Stimulated activated naive CD8-positive, alpha-beta T cell treated with anti-CD3 and anti-CD28 coated beads, Interleukin-15, Interleukin-2, amounts not matched to agents 100 ng/mL and 50 ng/mL, for 24 hours (primary cell): ENCODE results near the gene CHCHD6.
A peak's percentile ranks its signal among the peaks of the same experiment; 100 is the strongest.

Experiments used
- H3K27ac Mint-ChIP-seq: one replicate; pipeline ENCODE4 v1.8.0; 2021; ENCODE audit warnings: mild to moderate bottlenecking, mixed read lengths
- H3K27me3 Mint-ChIP-seq: one replicate; pipeline ENCODE4 v1.8.0; 2021; ENCODE audit warnings: mixed read lengths
- H3K36me3 Mint-ChIP-seq: one replicate; pipeline ENCODE4 v1.8.0; 2021; ENCODE audit warnings: low read depth, mixed read lengths
- H3K4me1 Mint-ChIP-seq: one replicate; pipeline ENCODE4 v1.8.0; 2021; ENCODE audit warnings: low read depth, mixed read lengths
- H3K4me3 Mint-ChIP-seq: one replicate; pipeline ENCODE4 v1.8.0; 2021; ENCODE audit warnings: mild to moderate bottlenecking, mixed read lengths
- H3K9me3 Mint-ChIP-seq: one replicate; pipeline ENCODE4 v1.8.0; 2021; ENCODE audit warnings: mixed read lengths

The CHCHD6 gene

DNA sequence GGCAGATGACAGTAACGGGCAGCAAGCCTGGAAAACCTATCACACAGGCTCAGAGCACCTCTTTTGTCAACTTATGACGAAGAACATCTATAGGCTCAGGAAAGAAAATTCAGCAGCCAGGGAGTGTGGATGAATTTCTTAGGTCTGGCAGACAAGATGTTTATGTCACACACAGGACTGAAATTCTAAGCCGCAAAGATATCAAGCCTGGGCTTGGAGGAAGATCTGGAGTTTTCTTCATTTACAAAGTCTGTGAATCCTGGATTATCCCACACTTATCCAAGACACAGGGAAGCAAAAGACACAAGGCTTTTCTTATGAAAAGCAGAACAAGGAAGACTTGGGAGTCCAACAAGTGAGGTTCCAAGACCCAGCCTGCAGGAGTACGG is 23.4 kb upstream of the CHCHD6 start:
- Mint-ChIP-seq H3K36me3 (no peaks in the 10 kb centered on the region), H3K27me3 (peaks cover 3% of the 10 kb centered on the region), H3K9me3 (no peaks in the 10 kb centered on the region), H3K4me3 (no peak overlapping the region), H3K27ac (no peak overlapping the region), H3K4me1 (peaks cover 3% of the 10 kb centered on the region)

DNA sequence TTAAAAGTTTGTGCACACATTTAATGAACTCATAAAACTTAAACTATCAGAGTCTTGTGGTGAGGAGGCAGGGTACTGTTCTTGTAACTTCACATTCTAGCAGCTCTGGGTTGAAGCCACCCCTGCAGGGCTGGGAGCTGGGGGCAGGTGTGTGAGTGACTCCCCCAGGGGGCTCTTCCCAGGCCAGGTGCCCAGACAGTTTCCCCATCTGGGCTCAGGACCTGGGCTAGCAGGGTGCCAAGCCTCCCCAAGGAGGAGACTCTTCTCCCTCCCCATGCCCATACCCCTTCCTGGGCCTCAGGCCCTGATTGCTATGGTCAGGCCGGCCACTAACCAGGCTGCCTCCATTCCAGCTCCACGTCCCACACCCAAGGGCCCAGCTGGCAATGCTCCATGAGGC is 22.0 kb upstream of the CHCHD6 start:
- H3K36me3 Mint-ChIP-seq: no peaks in the 10 kb centered on the region
- H3K4me3 Mint-ChIP-seq: no peak overlapping the region
- H3K4me1 Mint-ChIP-seq: peaks cover 3% of the 10 kb centered on the region
- H3K9me3 Mint-ChIP-seq: no peaks in the 10 kb centered on the region
- H3K27me3 Mint-ChIP-seq: peaks cover 3% of the 10 kb centered on the region
- no peak overlapping the region for H3K27ac Mint-ChIP-seq

DNA sequence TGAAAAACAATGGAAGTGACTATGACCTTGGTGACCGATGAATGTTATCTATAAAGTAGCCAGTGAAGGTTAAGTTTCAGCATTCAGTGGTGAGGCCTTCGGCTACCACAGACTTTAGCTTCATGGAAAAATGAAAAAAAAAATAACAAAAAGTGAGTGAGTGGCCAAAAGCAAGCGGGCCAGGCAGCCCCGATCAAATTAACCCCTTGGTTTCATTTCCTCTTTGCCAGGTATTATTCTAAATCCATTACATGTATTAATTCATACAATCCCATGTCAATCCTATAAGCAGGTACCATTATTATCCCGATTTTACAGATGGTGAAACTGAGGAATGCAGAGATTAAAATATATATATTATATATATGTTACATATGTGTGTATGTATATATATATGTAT is 21.0 kb upstream of the CHCHD6 start:
- H3K4me3 Mint-ChIP-seq: no peak overlapping the region
- peaks cover 3% of the 10 kb centered on the region for H3K27me3 Mint-ChIP-seq
- H3K27ac Mint-ChIP-seq: no peak overlapping the region
- no peaks in the 10 kb centered on the region for H3K36me3 Mint-ChIP-seq
- H3K9me3 Mint-ChIP-seq: no peaks in the 10 kb centered on the region
- H3K4me1 Mint-ChIP-seq: peaks cover 3% of the 10 kb centered on the region

DNA sequence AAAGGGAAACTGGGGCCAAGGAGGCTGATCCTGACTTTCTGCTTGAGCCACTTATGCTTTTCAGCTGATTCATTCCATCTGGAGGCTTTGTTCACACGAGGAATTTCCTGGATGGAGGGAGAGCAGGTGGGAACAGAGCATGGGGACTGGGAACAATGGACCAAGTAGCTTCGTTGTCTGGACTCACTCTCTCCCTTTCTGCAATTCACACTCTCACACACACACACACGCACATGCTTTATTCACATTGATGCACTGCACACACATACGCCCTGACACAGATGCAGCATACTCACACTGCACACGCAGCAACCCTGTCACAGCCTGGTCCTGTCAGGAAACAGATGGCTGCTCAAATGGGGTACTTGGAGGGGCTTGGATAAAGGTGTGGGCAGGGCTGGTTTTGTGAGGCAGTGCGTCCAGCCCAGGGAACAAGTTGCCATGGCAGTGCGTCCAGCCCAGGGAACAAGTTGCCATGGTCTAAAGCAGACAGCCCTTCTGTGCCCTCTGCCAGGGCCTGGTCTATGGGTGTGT is 19.8 kb upstream of the CHCHD6 start:
- Mint-ChIP-seq H3K9me3 (no peaks in the 10 kb centered on the region), H3K27me3 (peaks cover 4% of the 10 kb centered on the region), H3K4me1 (no peaks in the 10 kb centered on the region), H3K27ac (no peak overlapping the region), H3K4me3 (no peak overlapping the region), H3K36me3 (no peaks in the 10 kb centered on the region)

DNA sequence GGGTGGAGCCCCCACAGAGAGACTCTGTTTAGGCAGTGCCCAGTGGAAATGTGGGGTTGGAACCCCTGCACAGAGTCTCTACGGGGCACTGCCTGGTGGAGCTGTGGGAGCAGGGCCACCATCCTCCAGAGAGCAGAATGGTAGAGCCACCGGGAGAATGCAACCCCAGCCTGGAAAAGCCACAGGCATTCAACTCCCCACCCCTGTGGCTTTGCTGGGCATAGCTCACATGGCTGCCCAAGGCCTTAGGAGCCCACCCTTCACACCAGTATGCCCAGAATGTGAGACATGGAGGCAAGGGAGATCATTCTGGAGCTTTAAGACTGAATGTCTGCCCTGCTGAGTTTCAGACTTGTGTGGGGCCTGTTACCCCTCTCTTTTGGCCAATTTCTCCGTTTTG is 19.0 kb upstream of the CHCHD6 start:
- peaks cover 4% of the 10 kb centered on the region for H3K27me3 Mint-ChIP-seq

DNA sequence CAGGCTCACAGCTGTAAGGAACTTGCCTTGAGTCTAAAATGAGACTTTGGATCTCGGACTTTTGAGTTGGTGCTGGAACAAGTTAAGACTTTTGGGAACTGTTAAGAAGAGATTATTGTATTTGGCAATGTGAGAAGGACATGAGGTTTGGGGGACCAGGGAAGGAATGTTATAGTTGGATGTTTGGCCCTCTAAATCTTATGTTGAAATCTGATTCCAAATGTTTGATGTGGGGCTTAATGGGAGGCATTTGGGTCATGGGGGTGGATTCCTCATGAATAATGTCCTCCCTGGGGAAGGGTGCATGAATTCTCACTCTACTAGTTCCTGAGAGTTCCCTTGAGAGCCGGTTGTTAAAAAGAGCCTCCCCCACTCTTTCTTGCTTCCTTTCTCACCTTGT is 18.5 kb upstream of the CHCHD6 start:
- peaks cover 4% of the 10 kb centered on the region for H3K27me3 Mint-ChIP-seq
- H3K4me3 Mint-ChIP-seq: no peak overlapping the region

More for the DNA sequence above, 19.0 kb upstream of the CHCHD6 start:
- Mint-ChIP-seq H3K4me1 (no peaks in the 10 kb centered on the region), H3K9me3 (no peaks in the 10 kb centered on the region), H3K27ac (no peak overlapping the region), H3K36me3 (no peaks in the 10 kb centered on the region), H3K4me3 (no peak overlapping the region)

DNA sequence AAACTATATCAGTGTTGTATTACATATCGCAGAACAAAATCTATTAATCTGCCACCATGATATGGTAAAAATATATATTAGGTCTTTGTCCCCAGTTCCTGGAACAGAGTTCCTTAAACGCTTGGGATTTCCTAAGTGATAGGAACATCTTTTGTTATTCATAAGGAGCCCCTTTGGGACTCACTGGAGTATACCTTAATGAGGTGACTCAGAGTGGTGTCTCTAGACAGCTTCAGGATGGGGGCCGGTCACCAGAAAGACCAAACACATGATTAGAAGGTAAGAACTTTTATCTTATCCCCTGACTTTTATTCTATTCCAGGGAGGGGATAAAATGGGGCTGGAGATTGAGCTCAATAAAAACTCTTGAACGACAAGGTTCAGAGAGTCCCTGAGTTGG is 12.3 kb upstream of the CHCHD6 start:
- H3K27me3 Mint-ChIP-seq: peaks cover 47% of the 10 kb centered on the region
- no peaks in the 10 kb centered on the region for H3K36me3 Mint-ChIP-seq
- no peak overlapping the region for H3K4me3 Mint-ChIP-seq
- no peak overlapping the region for H3K27ac Mint-ChIP-seq
- no peaks in the 10 kb centered on the region for H3K9me3 Mint-ChIP-seq
- no peaks in the 10 kb centered on the region for H3K4me1 Mint-ChIP-seq

More for the DNA sequence above, 18.5 kb upstream of the CHCHD6 start:
- H3K9me3 Mint-ChIP-seq: no peaks in the 10 kb centered on the region
- H3K4me1 Mint-ChIP-seq: no peaks in the 10 kb centered on the region
- no peak overlapping the region for H3K27ac Mint-ChIP-seq
- no peaks in the 10 kb centered on the region for H3K36me3 Mint-ChIP-seq

DNA sequence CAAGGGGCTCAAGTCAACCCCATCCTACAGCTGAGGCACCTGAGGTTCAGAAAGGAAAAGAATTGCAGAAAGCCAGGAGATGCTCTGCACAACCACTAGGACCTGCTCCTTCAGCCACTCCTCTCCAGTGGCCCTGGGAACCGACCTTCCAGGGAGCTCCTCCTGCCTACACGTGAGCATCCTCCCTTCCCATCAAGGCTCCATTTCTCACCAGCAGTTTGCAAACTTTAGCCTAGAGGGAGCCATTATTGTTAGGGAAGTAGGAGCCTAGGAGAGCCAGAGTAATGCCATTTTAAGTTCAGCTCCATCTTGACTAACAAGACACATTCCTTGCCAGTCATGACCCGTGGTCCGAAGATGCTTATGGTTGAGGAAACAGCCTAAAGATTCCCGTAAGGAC is 11.2 kb upstream of the CHCHD6 start:
- H3K27me3 Mint-ChIP-seq: peaks cover 51% of the 10 kb centered on the region
- H3K27ac Mint-ChIP-seq: no peak overlapping the region

DNA sequence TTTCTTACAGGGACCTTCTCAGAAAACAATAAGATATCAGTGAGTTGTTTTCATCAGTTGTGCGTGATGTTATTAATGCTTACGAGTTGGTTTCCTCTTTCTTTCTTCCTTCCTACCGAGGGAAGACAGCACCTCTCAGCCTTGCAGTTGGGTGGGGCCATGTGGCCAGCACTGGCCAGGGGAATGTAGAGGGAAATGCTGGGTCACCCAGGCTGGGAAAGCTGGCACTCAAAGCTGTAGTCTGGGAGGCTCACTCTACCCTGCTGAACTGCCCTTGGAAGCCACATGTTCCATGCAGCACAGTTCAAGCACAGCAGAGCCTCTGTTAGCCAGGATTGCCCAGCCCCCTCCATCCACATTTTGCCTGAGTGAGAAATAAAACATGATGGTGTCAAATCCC is 10.1 kb upstream of the CHCHD6 start:
- H3K27me3 Mint-ChIP-seq: peaks cover 47% of the 10 kb centered on the region
- no peaks in the 10 kb centered on the region for H3K36me3 Mint-ChIP-seq
- no peaks in the 10 kb centered on the region for H3K4me1 Mint-ChIP-seq
- H3K9me3 Mint-ChIP-seq: no peaks in the 10 kb centered on the region
- no peak overlapping the region for H3K27ac Mint-ChIP-seq
- H3K4me3 Mint-ChIP-seq: no peak overlapping the region

More for the DNA sequence above, 11.2 kb upstream of the CHCHD6 start:
- Mint-ChIP-seq H3K4me1 (no peaks in the 10 kb centered on the region), H3K4me3 (no peak overlapping the region), H3K9me3 (no peaks in the 10 kb centered on the region), H3K36me3 (no peaks in the 10 kb centered on the region)

DNA sequence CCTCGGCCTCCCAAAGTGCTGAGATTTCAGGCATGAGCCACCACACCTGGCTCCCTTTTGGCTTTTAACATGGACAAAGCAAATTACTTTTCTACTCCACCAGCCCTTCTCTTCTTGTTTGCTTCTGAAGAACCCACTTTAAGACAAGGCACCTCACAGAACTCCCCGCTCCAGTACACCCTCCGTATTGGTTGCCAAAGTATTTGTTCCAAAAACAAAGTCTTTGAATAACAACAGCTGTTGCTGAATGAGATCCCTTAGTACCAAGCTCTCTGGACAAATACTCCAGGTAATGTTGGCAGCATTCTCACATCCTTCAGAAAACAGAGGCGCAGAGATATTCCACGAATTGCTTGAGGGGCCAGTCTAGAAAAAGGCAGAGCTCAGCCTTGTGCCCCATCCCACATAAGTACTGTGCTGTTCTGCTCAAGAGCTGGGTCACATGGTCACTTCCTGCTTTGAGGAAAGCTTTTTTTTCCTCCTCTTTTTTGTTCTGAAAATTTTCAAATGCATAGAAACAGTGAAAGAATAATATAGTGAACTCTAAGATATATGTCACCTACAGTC is 7.3 kb upstream of the CHCHD6 start:
- H3K27ac Mint-ChIP-seq: no peak overlapping the region

DNA sequence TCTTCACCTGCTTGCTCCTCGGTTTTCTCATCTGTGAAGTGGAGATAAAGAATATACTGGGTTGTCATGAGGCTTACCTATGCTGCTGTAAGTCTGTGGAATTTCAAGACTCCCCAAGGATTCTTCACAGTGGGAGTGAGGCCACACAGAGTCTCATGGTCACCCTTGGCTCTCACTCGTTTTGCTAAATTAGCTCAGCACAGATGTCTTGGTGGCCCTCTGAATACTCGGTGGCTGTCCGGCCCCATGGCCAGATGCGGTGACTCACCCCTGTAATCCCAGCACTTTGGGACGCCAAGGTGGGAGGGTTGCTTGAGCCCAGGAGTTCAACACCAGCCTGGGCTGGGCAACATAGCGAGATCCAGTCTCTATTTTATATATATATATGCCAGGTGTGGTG is 5.0 kb upstream of the CHCHD6 start:
- H3K36me3 Mint-ChIP-seq: no peaks in the 10 kb centered on the region
- H3K27me3 Mint-ChIP-seq: peaks cover 57% of the 10 kb centered on the region
- H3K4me3 Mint-ChIP-seq: no peak overlapping the region
- peaks cover 9% of the 10 kb centered on the region for H3K4me1 Mint-ChIP-seq
- no peaks in the 10 kb centered on the region for H3K9me3 Mint-ChIP-seq
- H3K27ac Mint-ChIP-seq: no peak overlapping the region

More for the DNA sequence above, 7.3 kb upstream of the CHCHD6 start:
- H3K4me3 Mint-ChIP-seq: no peak overlapping the region
- H3K27me3 Mint-ChIP-seq: peaks cover 60% of the 10 kb centered on the region
- H3K36me3 Mint-ChIP-seq: no peaks in the 10 kb centered on the region
- no peaks in the 10 kb centered on the region for H3K4me1 Mint-ChIP-seq
- no peaks in the 10 kb centered on the region for H3K9me3 Mint-ChIP-seq

DNA sequence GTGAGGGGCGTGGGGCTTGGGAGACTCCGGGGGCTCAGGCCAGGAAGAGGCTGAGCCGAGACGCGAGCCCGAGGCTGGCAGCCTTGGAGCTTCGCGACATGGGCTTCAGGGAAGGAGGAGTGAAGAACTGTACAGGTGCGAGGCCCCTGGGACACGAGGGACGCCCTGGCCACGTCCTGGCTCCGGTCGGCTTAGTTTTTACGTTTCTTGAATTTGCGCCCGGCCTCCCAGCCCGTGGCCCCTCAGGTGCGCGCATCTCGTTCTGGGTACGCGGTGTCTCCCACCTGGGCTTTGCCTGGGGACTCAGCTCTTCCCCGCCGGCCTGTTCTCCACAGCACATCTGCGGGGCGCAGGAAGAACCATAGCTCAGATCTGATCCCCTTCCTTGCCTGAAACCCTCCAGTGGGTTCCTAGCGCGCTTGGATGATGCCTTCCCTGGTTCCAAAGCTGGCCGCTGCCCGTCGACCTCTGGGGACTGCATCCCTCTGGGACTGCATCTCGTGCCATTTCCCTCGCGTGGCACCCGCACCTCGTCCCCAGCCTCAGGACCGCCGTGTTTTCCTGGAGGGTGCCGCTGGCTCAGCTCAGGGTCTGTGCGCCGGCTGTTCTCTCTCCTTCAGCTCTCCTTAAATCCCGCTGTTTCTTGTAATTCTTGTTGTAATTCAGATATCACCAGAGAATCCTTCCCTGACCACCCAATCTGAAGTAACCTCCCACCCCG is 614 bp downstream of the CHCHD6 start:
- peaks cover 31% of the 10 kb centered on the region for H3K27me3 Mint-ChIP-seq

DNA sequence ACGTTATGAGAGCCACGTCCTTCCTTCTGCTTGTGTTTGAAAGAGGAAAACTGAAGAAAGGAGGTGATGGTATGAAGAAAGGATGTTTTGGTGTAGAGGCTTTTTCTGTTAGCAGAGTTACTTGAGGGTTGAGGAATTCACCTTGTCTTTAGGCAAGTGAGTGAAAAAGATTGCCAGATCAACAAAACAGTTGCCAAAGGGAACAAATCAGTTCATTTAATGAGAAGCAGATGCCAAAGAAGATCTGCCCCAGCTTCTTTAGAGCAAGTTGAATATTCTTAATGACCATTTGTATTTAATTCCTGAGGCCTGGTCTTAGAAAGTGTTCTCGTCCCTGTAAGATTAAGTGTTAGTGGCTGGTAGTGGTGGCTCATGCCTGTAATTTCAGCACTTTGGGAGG is 2.6 kb downstream of the CHCHD6 start:
- peaks cover 16% of the 10 kb centered on the region for H3K4me1 Mint-ChIP-seq
- H3K9me3 Mint-ChIP-seq: no peaks in the 10 kb centered on the region
- no peak overlapping the region for H3K27ac Mint-ChIP-seq
- peaks cover 13% of the 10 kb centered on the region for H3K27me3 Mint-ChIP-seq
- no peak overlapping the region for H3K4me3 Mint-ChIP-seq
- peaks cover 23% of the 10 kb centered on the region for H3K36me3 Mint-ChIP-seq

More for the DNA sequence above, 614 bp downstream of the CHCHD6 start:
- H3K27ac Mint-ChIP-seq: peak overlapping the region; percentile 69
- peak overlapping the region; percentile 91 for H3K4me3 Mint-ChIP-seq
- H3K36me3 Mint-ChIP-seq: peaks cover 21% of the 10 kb centered on the region
- H3K9me3 Mint-ChIP-seq: no peaks in the 10 kb centered on the region
- H3K4me1 Mint-ChIP-seq: peaks cover 16% of the 10 kb centered on the region

DNA sequence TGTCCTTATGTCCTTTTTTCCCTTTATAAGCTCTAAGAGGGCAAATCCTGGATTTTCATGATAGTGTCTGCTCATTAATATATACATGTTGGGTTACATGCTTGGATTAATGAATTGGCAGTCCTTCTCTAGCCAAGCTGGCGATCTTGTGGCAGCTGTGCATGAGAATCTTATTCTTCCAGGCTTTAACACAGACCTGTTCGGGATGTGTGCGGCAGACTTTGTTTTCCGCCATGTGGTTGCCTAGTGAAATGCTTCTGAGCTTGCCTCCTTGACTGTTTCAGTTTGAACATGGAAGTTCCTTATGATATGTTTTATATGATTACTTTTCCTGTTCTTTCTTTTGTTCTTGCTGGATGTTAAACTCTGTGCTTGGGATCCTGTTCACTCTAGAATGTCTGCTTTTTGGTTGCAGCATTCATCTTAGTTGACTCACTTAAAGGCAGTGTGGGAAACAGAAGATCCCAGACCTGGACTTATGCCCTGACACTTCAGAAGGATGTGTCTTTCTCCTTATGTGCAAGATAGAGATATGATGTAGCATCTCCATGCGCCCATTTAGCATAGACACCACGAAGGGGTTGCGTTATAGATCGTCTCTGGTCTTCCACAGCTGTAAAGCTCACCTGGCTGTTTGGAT is 7.2 kb downstream of the CHCHD6 start:
- Mint-ChIP-seq H3K4me3 (no peak overlapping the region), H3K9me3 (no peaks in the 10 kb centered on the region), H3K27me3 (no peaks in the 10 kb centered on the region), H3K27ac (no peak overlapping the region), H3K36me3 (peaks cover 22% of the 10 kb centered on the region), H3K4me1 (no peaks in the 10 kb centered on the region)

DNA sequence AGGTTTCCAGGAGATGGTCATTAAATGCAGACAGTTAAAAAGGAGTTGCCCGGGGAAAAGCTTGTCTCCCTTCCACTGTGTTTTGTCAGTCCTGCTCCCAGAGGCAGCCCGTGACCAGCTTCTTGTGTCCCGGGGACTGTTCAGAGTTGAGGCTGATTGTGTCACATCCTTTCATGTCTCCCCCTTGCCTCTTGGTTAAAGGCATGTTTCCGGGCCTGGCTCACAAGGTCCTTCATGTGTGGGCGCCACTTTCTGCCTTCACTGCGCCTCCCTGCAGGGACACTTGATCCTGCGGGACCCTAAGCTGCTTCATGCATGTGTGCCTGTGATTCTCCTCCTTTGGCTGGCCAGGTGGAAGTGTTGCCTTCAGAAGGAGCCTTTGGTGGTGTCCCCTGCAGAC is 9.2 kb downstream of the CHCHD6 start:
- Mint-ChIP-seq H3K9me3 (no peaks in the 10 kb centered on the region), H3K27me3 (no peaks in the 10 kb centered on the region), H3K27ac (no peak overlapping the region), H3K4me3 (no peak overlapping the region), H3K36me3 (peaks cover 8% of the 10 kb centered on the region), H3K4me1 (no peaks in the 10 kb centered on the region)
